Nephron (organoid): Measurements from ENCODE around the gene PIH1D1.

Experiments
- H3K27ac Mint-ChIP-seq, 3 experiments: 2 replicates each; pipeline ENCODE4 v1.8.0; 2020; ENCODE audit warnings: mixed read lengths in 3 of 3, mild to moderate bottlenecking in 2 of 3, moderate library complexity in 1 of 3
- H3K27me3 Mint-ChIP-seq: 2 replicates; pipeline ENCODE4 v1.8.0; 2021; ENCODE audit warnings: low read depth, mild to moderate bottlenecking, moderate library complexity, mixed read lengths
- H3K36me3 Mint-ChIP-seq: 2 replicates; pipeline ENCODE4 v1.8.0; 2020; ENCODE audit warnings: low read depth, mixed read lengths
- H3K4me1 Mint-ChIP-seq: 2 replicates; pipeline ENCODE4 v1.8.0; 2020; ENCODE audit warnings: mixed read lengths
- H3K4me3 Mint-ChIP-seq, 3 experiments: 2 replicates each; pipeline ENCODE4 v1.8.0; 2020; ENCODE audit warnings: mild to moderate bottlenecking in 3 of 3, mixed read lengths in 3 of 3, moderate library complexity in 2 of 3
- H3K9me3 Mint-ChIP-seq: 2 replicates; pipeline ENCODE4 v1.8.0; 2020; ENCODE audit warnings: mixed read lengths
- TF ChIP-seq, protein P1 (sequence below), 3 experiments: fragments of 200-600 bp; sonication (generic); IDR thresholded peaks; one replicate each; pipeline ENCODE4 v1.5.0; 2021; ENCODE audit warnings: antibody characterized with exemption in 3 of 3; ENCODE audit not compliant: unreplicated experiment in 3 of 3

PIH1D1 gene

DNA sequence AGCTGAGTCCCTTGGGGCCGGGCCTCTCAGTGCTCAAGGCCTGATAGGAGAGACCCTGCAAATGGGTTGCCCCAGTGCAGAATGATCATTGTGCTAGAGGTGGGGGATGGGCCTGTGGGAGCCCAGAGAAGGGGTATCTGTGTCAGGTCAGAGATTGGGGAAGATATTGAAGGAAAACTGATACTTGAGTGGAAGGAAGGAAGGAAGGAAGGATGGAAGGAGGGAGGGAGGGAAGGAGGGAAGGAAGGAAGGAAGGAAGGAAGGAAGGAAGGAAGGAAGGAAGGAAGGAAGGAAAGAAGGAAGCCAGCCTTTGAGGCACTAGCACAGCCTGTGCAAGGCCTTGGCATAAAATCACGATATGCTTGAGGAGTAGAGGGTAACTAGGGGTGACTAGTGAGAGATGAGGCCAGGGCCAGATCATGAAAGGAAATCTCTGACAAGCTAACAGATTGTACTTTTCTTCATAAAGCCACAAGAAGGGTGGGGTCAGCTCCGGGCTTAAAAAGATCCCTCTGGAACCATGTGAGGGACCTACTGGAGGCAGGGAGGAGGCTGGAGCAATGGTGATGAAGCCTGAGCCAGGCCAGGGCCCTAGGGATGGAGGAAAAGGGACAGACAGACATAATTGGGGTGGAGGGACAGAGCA is 39.8 kb downstream of the PIH1D1 start:
- Mint-ChIP-seq H3K27me3 (peaks cover 26% of the 10 kb centered on the region), H3K36me3 (no peaks in the 10 kb centered on the region), H3K27ac (peak overlapping the region; percentile 67 to 90 (median 81)), H3K9me3 (no peaks in the 10 kb centered on the region), H3K4me3 (peak overlapping the region in 1 of 3 experiments; percentile 35), H3K4me1 (peaks cover 41% of the 10 kb centered on the region)
- TF ChIP-seq, protein P1, sequence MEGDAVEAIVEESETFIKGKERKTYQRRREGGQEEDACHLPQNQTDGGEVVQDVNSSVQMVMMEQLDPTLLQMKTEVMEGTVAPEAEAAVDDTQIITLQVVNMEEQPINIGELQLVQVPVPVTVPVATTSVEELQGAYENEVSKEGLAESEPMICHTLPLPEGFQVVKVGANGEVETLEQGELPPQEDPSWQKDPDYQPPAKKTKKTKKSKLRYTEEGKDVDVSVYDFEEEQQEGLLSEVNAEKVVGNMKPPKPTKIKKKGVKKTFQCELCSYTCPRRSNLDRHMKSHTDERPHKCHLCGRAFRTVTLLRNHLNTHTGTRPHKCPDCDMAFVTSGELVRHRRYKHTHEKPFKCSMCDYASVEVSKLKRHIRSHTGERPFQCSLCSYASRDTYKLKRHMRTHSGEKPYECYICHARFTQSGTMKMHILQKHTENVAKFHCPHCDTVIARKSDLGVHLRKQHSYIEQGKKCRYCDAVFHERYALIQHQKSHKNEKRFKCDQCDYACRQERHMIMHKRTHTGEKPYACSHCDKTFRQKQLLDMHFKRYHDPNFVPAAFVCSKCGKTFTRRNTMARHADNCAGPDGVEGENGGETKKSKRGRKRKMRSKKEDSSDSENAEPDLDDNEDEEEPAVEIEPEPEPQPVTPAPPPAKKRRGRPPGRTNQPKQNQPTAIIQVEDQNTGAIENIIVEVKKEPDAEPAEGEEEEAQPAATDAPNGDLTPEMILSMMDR (IDR thresholded peaks at IDR 0.05; ENCODE audit: unreplicated experiment in 3 of 3) = no peak

DNA sequence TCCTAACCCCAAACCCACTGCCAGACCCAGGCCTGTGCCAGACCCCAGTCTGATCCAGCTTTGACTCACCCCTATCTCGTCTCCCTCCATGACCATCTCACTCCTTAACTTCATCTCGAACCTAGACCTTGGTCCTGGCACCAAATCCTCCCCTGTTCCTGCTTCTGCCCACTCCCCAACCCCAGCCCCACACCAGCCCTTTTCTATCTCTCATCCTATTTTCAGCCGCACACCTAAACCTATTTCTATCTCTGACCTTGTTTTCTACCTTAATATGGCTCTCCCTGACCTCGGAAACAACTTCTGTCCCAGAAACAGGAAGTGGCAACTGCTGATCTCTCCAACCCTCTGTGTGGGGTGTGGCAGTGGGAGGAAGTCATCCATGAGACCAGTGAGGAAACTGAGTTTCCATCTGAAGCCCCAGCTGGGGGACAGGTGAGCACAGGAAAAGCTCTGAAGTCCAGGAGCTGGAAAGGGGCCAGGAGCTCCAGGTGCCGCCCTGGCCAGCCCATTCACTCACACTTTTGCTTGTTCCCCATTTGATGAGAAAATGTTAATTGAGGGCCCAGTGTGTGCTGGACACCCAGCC is 42.1 kb downstream of the PIH1D1 start:
- Mint-ChIP-seq H3K36me3 (no peaks in the 10 kb centered on the region), H3K27me3 (peaks cover 17% of the 10 kb centered on the region), H3K27ac (no peak overlapping the region), H3K4me3 (no peak overlapping the region), H3K4me1 (peaks cover 40% of the 10 kb centered on the region), H3K9me3 (no peaks in the 10 kb centered on the region)
- TF ChIP-seq, protein P1 (IDR thresholded peaks at IDR 0.05; ENCODE audit: unreplicated experiment in 3 of 3) = no peak

DNA sequence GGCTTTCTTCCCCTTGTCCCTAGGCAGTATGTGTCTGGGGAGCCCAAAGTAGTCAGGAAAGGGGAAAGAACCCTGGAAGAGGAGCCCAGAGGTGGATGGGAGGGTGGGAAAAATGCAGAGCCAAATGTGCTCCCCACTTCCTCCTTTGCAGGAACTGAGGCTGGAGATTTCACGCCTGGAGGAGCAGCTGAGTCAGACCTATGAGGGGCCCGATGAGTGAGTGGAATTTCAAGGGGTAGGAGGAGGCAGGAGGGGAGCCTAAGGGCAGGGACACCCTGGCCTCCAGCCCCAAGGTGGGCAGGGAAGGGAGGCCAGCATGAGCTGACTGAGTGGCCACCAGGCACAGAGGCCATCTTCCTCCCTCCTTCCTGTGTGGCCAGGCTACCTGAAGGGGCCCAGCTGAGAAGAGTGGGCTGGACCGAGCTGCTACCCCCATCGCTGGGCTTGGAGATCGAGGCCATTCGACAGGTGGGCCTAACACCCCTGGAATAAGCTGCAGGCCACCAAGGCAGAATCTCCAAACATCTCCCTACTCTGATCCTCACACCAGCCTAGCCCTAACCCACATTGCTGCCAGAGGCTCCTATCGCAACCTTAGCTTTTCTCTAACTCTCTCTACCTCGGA is 42.7 kb downstream of the PIH1D1 start:
- Mint-ChIP-seq H3K27ac (peak overlapping the region in 2 of 3 experiments; percentile 33 to 68), H3K4me1 (peaks cover 43% of the 10 kb centered on the region), H3K27me3 (peaks cover 18% of the 10 kb centered on the region), H3K36me3 (no peaks in the 10 kb centered on the region), H3K9me3 (no peaks in the 10 kb centered on the region), H3K4me3 (no peak overlapping the region)
- TF ChIP-seq, protein P1 (IDR thresholded peaks at IDR 0.05; ENCODE audit: unreplicated experiment in 3 of 3) = no peak

DNA sequence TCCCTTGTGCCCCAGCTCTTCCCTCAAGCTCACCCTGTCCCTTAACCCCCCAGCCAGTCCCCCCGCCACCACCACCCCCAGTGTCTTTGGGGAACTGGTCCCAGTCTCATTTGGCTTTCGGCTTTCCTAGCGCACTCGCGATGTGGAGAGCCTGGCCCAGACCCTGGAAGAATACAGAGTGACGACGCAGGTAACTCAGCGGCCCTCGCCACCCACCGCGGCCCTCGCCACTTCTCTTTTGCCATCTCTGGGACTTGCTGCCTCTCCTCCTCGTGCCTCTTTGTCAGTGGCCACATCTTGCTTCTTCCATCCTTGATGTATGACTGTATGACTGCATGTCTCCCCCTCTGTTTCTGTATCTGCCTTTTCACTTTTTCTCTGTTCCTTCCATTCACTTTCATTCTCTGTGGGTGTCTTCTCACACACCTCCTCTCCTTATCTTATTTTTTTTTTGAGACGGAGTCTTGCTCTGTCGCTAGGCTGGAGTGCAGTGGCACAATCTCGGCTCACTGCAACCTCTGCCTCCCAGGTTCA is 44.1 kb downstream of the PIH1D1 start:
- Mint-ChIP-seq H3K4me1 (peaks cover 36% of the 10 kb centered on the region), H3K36me3 (no peaks in the 10 kb centered on the region), H3K27ac (peak overlapping the region; percentile 7 to 80 (median 68)), H3K27me3 (peaks cover 20% of the 10 kb centered on the region), H3K4me3 (no peak overlapping the region), H3K9me3 (no peaks in the 10 kb centered on the region)
- TF ChIP-seq, protein P1 (IDR thresholded peaks at IDR 0.05; ENCODE audit: unreplicated experiment in 3 of 3) = no peak

DNA sequence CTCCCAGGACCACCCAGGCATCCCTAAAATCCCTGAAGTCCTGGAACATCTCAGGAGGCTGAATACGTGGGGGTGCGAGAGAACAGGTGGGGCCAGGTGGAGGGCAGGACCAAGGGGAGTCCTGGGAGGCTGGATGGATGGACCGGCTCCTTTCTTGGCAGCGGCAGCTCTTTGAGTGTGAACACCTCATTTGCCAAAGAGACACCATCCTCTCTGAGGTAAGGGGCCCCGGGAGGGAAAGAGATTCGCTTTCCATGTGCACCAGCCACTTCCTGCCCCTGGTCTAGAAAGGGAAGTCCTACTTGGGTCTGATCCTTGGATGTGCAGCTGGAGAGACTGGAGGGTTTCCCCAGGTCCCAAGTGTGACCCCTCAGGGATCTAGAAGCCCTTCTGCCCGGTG is 44.5 kb downstream of the PIH1D1 start:
- Mint-ChIP-seq H3K4me3 (no peak overlapping the region), H3K36me3 (no peaks in the 10 kb centered on the region), H3K27me3 (peaks cover 19% of the 10 kb centered on the region), H3K4me1 (peaks cover 33% of the 10 kb centered on the region), H3K27ac (no peak overlapping the region), H3K9me3 (no peaks in the 10 kb centered on the region)
- TF ChIP-seq, protein P1 (IDR thresholded peaks at IDR 0.05; ENCODE audit: unreplicated experiment in 3 of 3) = no peak
